T-helper 2 cell treated with Interferon-gamma antibody and Interleukin-4, amounts not matched to agents 5 μg/mL and 100 μg/mL, for 36 hours (primary cell): ENCODE data around the gene NEFH.

ENCODE experiments used
- DNase-seq: peaks from one replicate; pipeline ENCODE4 v3.0.0; 2021; ENCODE audit warnings: low spot score
- H3K27ac Mint-ChIP-seq: one replicate; pipeline ENCODE4 v1.8.0; 2021; ENCODE audit warnings: mild to moderate bottlenecking, mixed read lengths
- H3K27me3 Mint-ChIP-seq: one replicate; pipeline ENCODE4 v1.8.0; 2021; ENCODE audit warnings: low read depth, mixed read lengths
- H3K36me3 Mint-ChIP-seq: one replicate; pipeline ENCODE4 v1.8.0; 2021; ENCODE audit warnings: low read depth, mixed read lengths
- H3K4me1 Mint-ChIP-seq: one replicate; pipeline ENCODE4 v1.8.0; 2021; ENCODE audit warnings: low read depth, mixed read lengths
- H3K4me3 Mint-ChIP-seq: one replicate; pipeline ENCODE4 v1.8.0; 2022; ENCODE audit warnings: mild to moderate bottlenecking, moderate library complexity, mixed read lengths
- H3K9me3 Mint-ChIP-seq: one replicate; pipeline ENCODE4 v1.8.0; 2021; ENCODE audit warnings: mixed read lengths

Gene NEFH

DNA sequence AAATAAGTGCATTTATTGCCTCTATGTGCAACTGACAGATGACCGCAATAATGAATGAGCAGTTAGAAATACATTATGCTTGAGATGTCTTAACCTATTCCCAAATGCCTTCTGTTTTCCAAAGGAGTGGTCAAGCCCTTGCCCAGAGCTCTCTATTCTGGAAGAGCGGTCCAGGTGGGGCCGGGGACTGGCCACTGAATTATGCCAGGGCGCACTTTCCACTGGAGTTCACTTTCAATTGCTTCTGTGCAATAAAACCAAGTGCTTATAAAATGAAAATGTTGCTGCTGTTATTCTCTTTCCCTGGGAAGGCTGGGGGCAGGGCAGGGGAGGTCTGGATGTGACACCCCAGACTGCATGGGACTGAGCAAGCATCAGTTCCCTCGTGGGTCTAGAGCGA is 11.0 kb downstream of the NEFH start:
- no peak for DNase-seq
- peaks cover 7% of the 10 kb centered on the region for H3K36me3 Mint-ChIP-seq
- H3K27me3 Mint-ChIP-seq: no peaks in the 10 kb centered on the region
- H3K4me1 Mint-ChIP-seq: no peaks in the 10 kb centered on the region
- no peak overlapping the region for H3K27ac Mint-ChIP-seq
- peaks cover 8% of the 10 kb centered on the region for H3K9me3 Mint-ChIP-seq
- no peak overlapping the region for H3K4me3 Mint-ChIP-seq

- H3K36me3 Mint-ChIP-seq: peaks cover 7% of the 10 kb centered on the region
- H3K4me1 Mint-ChIP-seq: no peaks in the 10 kb centered on the region
- no peak overlapping the region for H3K4me3 Mint-ChIP-seq
- no peaks in the 10 kb centered on the region for H3K27me3 Mint-ChIP-seq
- DNase-seq: no peak
- H3K9me3 Mint-ChIP-seq: peaks cover 8% of the 10 kb centered on the region
- H3K27ac Mint-ChIP-seq: no peak overlapping the region
These were observed 13.6 kb downstream of the NEFH start for GRCh38 chr22:29493636-29494035.

- no peaks in the 10 kb centered on the region for H3K27me3 Mint-ChIP-seq
- no peaks in the 10 kb centered on the region for H3K4me1 Mint-ChIP-seq
These were observed 19.8 kb downstream of the NEFH start for GRCh38 chr22:29499852-29500251.

DNA sequence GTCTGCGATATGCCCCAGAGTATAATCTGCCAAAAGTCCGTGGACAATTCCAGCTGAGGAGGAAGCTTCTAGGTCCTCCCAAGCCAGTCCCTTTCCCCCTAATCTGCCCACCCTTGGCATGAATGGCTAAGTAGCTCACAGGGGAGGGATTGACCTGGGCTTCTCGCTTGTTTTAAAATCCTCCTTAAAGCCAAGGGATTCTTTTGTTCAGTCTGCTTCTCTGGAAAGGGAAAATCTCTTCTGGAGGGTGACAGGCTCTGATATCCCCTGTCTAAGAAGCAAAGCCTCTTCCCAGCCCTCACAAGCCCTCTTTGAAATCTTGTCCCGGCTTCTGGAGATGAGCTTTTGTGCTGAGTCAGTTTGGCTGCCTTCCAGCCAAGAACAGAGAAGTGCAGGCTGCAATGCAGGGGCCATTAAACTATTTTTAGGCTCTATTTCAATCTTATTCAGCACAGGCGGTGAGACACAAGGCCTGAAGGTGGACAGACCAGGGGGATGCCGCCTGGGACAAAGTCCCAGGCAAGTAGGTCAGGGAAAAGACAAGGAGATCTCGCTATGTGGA is 23.9 kb downstream of the NEFH start:
- Mint-ChIP-seq H3K4me3 (no peak overlapping the region), H3K27me3 (no peaks in the 10 kb centered on the region), H3K36me3 (peaks cover 27% of the 10 kb centered on the region), H3K4me1 (no peaks in the 10 kb centered on the region), H3K9me3 (no peaks in the 10 kb centered on the region), H3K27ac (no peak overlapping the region)
- no peak for DNase-seq

More at GRCh38 chr22:29499852-29500251, 19.8 kb downstream of the NEFH start:
- H3K36me3 Mint-ChIP-seq: peaks cover 5% of the 10 kb centered on the region
- H3K27ac Mint-ChIP-seq: no peak overlapping the region
- H3K4me3 Mint-ChIP-seq: no peak overlapping the region
- H3K9me3 Mint-ChIP-seq: peaks cover 3% of the 10 kb centered on the region
- no peak for DNase-seq

DNA sequence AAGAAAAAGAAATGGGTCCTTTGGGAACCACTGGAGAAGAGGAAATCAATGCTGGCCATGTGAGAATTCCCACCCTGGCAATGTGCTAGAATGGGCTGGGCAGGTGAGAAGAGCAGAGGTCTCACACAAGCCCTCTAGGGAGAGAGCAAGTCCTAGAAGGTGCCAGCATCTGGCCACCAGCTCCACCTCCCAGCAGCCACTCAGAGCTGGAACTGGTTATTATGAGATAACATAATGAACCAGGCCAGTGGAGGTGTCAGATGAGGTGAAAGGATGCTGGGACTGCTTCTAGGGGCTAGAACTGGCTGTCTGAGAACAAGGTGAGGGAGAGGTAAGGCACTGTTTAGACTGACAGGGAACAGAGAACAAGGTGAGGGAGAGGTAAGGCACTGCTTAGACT is 29.3 kb downstream of the NEFH start:
- no peak overlapping the region for H3K27ac Mint-ChIP-seq

GRCh38 chr22:29509815-29510214 is 29.8 kb downstream of the NEFH start:
- H3K4me3 Mint-ChIP-seq: no peak overlapping the region
- peaks cover 49% of the 10 kb centered on the region for H3K36me3 Mint-ChIP-seq
- no peak for DNase-seq
- no peaks in the 10 kb centered on the region for H3K9me3 Mint-ChIP-seq
- H3K27me3 Mint-ChIP-seq: no peaks in the 10 kb centered on the region
- no peak overlapping the region for H3K27ac Mint-ChIP-seq
- H3K4me1 Mint-ChIP-seq: no peaks in the 10 kb centered on the region

More for the DNA sequence above, 29.3 kb downstream of the NEFH start:
- Mint-ChIP-seq H3K4me1 (no peaks in the 10 kb centered on the region), H3K36me3 (peaks cover 49% of the 10 kb centered on the region), H3K27me3 (no peaks in the 10 kb centered on the region), H3K9me3 (no peaks in the 10 kb centered on the region), H3K4me3 (no peak overlapping the region)
- DNase-seq: no peak

- no peak for DNase-seq
- Mint-ChIP-seq H3K27ac (no peak overlapping the region), H3K9me3 (no peaks in the 10 kb centered on the region), H3K36me3 (peaks cover 45% of the 10 kb centered on the region), H3K4me1 (no peaks in the 10 kb centered on the region), H3K27me3 (no peaks in the 10 kb centered on the region), H3K4me3 (no peak overlapping the region)
These were observed 30.5 kb downstream of the NEFH start for GRCh38 chr22:29510542-29510941.

- DNase-seq: no peak
- H3K4me3 Mint-ChIP-seq: no peak overlapping the region
- peaks cover 46% of the 10 kb centered on the region for H3K36me3 Mint-ChIP-seq
- H3K4me1 Mint-ChIP-seq: no peaks in the 10 kb centered on the region
- H3K9me3 Mint-ChIP-seq: no peaks in the 10 kb centered on the region
- H3K27me3 Mint-ChIP-seq: no peaks in the 10 kb centered on the region
- H3K27ac Mint-ChIP-seq: no peak overlapping the region
These were observed 31.3 kb downstream of the NEFH start for GRCh38 chr22:29511126-29511862.

DNA sequence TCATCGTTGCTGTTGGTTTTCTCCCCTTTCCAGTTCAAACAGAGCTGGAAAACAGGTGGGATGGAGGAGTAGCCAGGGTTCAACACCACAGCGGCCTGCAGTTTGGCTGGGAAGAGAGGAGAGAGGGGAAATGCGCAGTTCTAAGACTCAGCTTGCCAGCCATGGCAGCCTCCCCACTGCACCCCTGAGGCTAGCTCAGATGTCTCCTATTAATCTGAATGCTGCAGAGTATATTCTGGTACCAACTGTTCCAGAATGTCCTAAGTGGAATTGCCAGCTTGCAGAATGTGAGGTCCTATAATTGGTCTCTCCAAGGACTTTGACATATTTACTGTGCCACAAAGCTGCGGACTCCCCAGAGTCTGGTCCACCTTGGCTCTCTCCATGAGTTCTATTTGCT is 32.0 kb downstream of the NEFH start:
- Mint-ChIP-seq H3K36me3 (peaks cover 49% of the 10 kb centered on the region), H3K4me3 (no peak overlapping the region)
- no peak for DNase-seq

GRCh38 chr22:29517215-29517908 is 37.3 kb downstream of the NEFH start:
- Mint-ChIP-seq H3K9me3 (no peaks in the 10 kb centered on the region), H3K4me3 (no peak overlapping the region), H3K27me3 (no peaks in the 10 kb centered on the region), H3K4me1 (no peaks in the 10 kb centered on the region), H3K36me3 (peaks cover 45% of the 10 kb centered on the region), H3K27ac (no peak overlapping the region)
- no peak for DNase-seq

More for the DNA sequence above, 32.0 kb downstream of the NEFH start:
- Mint-ChIP-seq H3K4me1 (no peaks in the 10 kb centered on the region), H3K27me3 (no peaks in the 10 kb centered on the region), H3K9me3 (no peaks in the 10 kb centered on the region), H3K27ac (no peak overlapping the region)

GRCh38 chr22:29518427-29518826 is 38.4 kb downstream of the NEFH start:
- no peak for DNase-seq
- H3K9me3 Mint-ChIP-seq: no peaks in the 10 kb centered on the region
- H3K4me3 Mint-ChIP-seq: no peak overlapping the region
- no peaks in the 10 kb centered on the region for H3K27me3 Mint-ChIP-seq
- H3K4me1 Mint-ChIP-seq: no peaks in the 10 kb centered on the region
- H3K27ac Mint-ChIP-seq: no peak overlapping the region
- H3K36me3 Mint-ChIP-seq: peaks cover 43% of the 10 kb centered on the region

DNA sequence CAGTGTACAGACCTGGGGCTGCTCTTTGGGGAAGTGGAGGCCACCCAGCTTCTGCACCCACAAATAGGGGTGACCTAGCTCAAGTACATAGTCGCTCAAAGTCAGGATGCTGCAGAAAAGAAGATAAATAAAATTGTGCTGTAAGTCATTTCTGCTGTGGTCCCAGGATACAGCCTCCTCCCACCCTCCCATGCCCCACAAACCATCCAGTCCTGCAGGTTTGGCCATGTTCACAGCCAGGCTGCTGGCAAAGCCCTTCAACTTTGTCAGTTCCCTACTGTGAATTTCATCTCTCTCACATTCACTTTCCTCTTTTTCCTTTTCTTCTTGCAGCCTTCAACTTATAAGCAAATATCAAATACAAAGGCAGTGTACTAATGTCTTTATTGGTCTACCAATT is 40.0 kb downstream of the NEFH start:
- no peaks in the 10 kb centered on the region for H3K27me3 Mint-ChIP-seq
- no peak overlapping the region for H3K4me3 Mint-ChIP-seq
- no peak overlapping the region for H3K27ac Mint-ChIP-seq
- no peaks in the 10 kb centered on the region for H3K4me1 Mint-ChIP-seq
- H3K9me3 Mint-ChIP-seq: no peaks in the 10 kb centered on the region
- DNase-seq: no peak
- H3K36me3 Mint-ChIP-seq: peaks cover 47% of the 10 kb centered on the region

GRCh38 chr22:29520851-29521250 is 40.8 kb downstream of the NEFH start:
- Mint-ChIP-seq H3K9me3 (no peaks in the 10 kb centered on the region), H3K36me3 (peaks cover 45% of the 10 kb centered on the region), H3K27ac (no peak overlapping the region), H3K4me1 (no peaks in the 10 kb centered on the region), H3K27me3 (no peaks in the 10 kb centered on the region), H3K4me3 (no peak overlapping the region)
- no peak for DNase-seq

DNA sequence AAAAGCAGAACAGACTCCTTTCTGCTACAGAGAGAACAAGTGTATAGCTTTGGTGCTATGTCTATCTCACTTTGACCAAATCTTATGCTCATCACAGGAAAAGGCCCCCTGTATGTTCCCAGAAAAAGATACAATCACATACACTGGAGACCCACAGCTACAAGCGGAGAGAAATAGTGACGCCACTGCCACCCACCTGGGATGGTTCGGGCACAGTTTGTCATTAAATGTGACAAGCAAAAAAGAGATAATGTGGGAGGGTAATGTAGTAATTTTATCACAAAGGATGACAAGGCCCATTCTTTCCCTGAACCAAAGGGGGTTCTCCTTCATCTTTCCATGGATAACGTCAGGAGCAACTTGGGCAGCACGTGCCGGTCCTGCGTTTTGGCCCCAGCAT is 41.5 kb downstream of the NEFH start:
- Mint-ChIP-seq H3K4me1 (no peaks in the 10 kb centered on the region), H3K9me3 (no peaks in the 10 kb centered on the region), H3K27ac (no peak overlapping the region), H3K27me3 (no peaks in the 10 kb centered on the region), H3K36me3 (peaks cover 40% of the 10 kb centered on the region), H3K4me3 (no peak overlapping the region)
- no peak for DNase-seq
